ENCODE results near the gene SLCO2A1. TPM values are rescaled to one million over a fixed set of nuclear protein-coding genes. Genes with fewer than 3 reads are reported as not detected.

Gene SLCO2A1
- total and polyA plus RNA-seq, 2 donors (not counting 1 experiment from before 2014, with no cell fraction given) = under 0.01 to 0.12 TPM

DNA sequence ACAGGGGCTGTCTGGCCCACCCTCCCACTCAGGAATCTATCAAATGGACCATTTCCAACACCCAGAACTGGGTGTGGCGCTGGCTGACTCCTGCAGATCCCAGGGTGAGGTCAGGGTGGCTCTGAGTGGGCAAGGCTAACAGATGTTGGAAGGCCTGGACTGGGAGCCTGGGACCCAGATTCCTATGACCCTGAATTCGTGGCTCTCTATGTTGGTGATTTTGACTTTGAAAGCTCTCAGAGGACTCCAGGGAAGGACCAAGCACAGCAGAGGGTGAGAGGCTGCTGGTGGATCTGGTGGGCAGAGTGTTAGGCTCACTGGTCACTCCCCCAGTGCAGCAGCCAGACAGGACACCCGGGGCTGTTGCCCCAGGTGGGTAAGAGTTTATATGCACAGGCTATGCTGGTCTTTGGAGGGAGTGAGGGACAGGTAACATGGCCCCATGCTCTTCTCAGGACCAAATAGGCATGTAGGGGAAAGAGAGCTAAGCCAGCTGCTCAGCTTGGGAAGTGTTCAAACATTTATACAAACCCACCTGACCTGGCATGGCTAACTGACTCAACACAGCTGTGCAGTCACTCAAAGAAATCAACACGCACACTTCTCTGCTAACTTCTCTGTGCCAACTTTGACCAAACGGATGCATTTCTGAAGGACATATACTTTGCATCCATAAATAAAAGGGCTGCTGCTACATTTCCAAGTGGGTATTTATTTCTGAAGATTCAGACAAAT lies 71.5 kb downstream of the SLCO2A1 start:
- Histone ChIP-seq H3K27ac (ENCODE audit: insufficient read depth, low read length) (no peak overlapping the region), H3K79me2 (ENCODE audit: control insufficient read depth, insufficient read depth, low read length) (no peaks in the 10 kb centered on the region), H2AFZ (ENCODE audit: low read length) (no peak overlapping the region), H3K4me2 (ENCODE audit: extremely low read depth, insufficient read depth, low read length) (no peak overlapping the region), H3K9ac (ENCODE audit: insufficient read depth, low read length) (no peak overlapping the region), H3K4me3 (replicated peaks in 1 of 4; ENCODE audit: control extremely low read depth in 1 of 4, insufficient read depth in 1 of 4, low read depth in 3 of 4, low read length in 4 of 4) (no peak overlapping the region), H3K4me1 (ENCODE audit: control insufficient read depth, extremely low read depth, insufficient read depth, low read length) (peaks cover 2% of the 10 kb centered on the region), H3K9me3 (ENCODE audit: control insufficient read depth, insufficient read depth, low read depth, low read length) (no peaks in the 10 kb centered on the region), H4K20me1 (ENCODE audit: control insufficient read depth, extremely low read depth, insufficient read depth, low read length) (no peaks in the 10 kb centered on the region), H3K27me3 (ENCODE audit: control insufficient read depth, insufficient read depth, low read length) (no peaks in the 10 kb centered on the region), H3K36me3 (ENCODE audit: control insufficient read depth, insufficient read depth, low read length) (no peaks in the 10 kb centered on the region)
- no peak for TF ChIP-seq CTCF (conservative IDR thresholded peaks at IDR 0.05 in 1 of 2, IDR thresholded peaks at IDR 0.05 in 1 of 2; ENCODE audit: low read depth in 1 of 2, low read length in 2 of 2)
- no peak for DNase-seq (ENCODE audit: low read depth in 2 of 2)

DNA sequence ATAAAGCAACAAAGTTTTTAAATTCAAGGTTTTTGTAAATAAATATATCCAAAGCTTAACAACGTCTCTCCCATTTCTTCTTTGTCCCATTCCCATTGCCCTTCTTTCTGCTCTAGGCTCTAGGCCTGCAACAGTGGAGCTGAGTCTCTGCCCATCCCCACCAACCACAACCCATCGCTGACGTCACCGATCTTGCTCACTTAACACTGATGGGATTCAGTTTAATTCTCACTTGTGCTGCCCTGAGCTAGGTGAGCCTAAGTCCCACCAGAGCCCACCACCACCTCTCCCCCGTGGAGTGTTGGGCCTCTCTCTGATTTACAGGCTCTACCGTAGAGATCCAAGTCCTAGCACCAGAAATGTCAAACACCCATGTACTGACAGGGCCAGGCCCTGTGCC lies 72.7 kb downstream of the SLCO2A1 start:
- Histone ChIP-seq H3K27me3 (ENCODE audit: control insufficient read depth, insufficient read depth, low read length) (no peaks in the 10 kb centered on the region), H3K27ac (ENCODE audit: insufficient read depth, low read length) (no peak overlapping the region), H3K4me2 (ENCODE audit: extremely low read depth, insufficient read depth, low read length) (no peak overlapping the region), H2AFZ (ENCODE audit: low read length) (no peak overlapping the region), H3K4me3 (replicated peaks in 1 of 4; ENCODE audit: control extremely low read depth in 1 of 4, insufficient read depth in 1 of 4, low read depth in 3 of 4, low read length in 4 of 4) (no peak overlapping the region), H3K79me2 (ENCODE audit: control insufficient read depth, insufficient read depth, low read length) (no peaks in the 10 kb centered on the region), H3K36me3 (ENCODE audit: control insufficient read depth, insufficient read depth, low read length) (no peaks in the 10 kb centered on the region), H3K9ac (ENCODE audit: insufficient read depth, low read length) (no peak overlapping the region), H4K20me1 (ENCODE audit: control insufficient read depth, extremely low read depth, insufficient read depth, low read length) (no peaks in the 10 kb centered on the region), H3K9me3 (ENCODE audit: control insufficient read depth, insufficient read depth, low read depth, low read length) (no peaks in the 10 kb centered on the region), H3K4me1 (ENCODE audit: control insufficient read depth, extremely low read depth, insufficient read depth, low read length) (no peaks in the 10 kb centered on the region)
- TF ChIP-seq EZH2 (IDR thresholded peaks at IDR 0.05; ENCODE audit: low read length, missing control alignments) (no peak), CTCF (conservative IDR thresholded peaks at IDR 0.05 in 1 of 2, IDR thresholded peaks at IDR 0.05 in 1 of 2; ENCODE audit: low read depth in 1 of 2, low read length in 2 of 2) (no peak)
- no peak for DNase-seq (ENCODE audit: low read depth in 2 of 2)

- H3K4me2 ChIP-seq (ENCODE audit: extremely low read depth, insufficient read depth, low read length) = no peak overlapping the region
- no peak for DNase-seq (ENCODE audit: low read depth in 2 of 2)
- H3K27me3 ChIP-seq (ENCODE audit: control insufficient read depth, insufficient read depth, low read length) = no peaks in the 10 kb centered on the region
- H3K36me3 ChIP-seq (ENCODE audit: control insufficient read depth, insufficient read depth, low read length) = no peaks in the 10 kb centered on the region
- H3K9ac ChIP-seq (ENCODE audit: insufficient read depth, low read length) = no peak overlapping the region
- H3K4me1 ChIP-seq (ENCODE audit: control insufficient read depth, extremely low read depth, insufficient read depth, low read length) = no peaks in the 10 kb centered on the region
- H3K27ac ChIP-seq (ENCODE audit: insufficient read depth, low read length) = no peak overlapping the region
- H3K79me2 ChIP-seq (ENCODE audit: control insufficient read depth, insufficient read depth, low read length) = no peaks in the 10 kb centered on the region
- no peaks in the 10 kb centered on the region for H3K9me3 ChIP-seq (ENCODE audit: control insufficient read depth, insufficient read depth, low read depth, low read length)
- H3K4me3 ChIP-seq (replicated peaks in 1 of 4; ENCODE audit: control extremely low read depth in 1 of 4, insufficient read depth in 1 of 4, low read depth in 3 of 4, low read length in 4 of 4) = no peak overlapping the region
- H2AFZ ChIP-seq (ENCODE audit: low read length) = no peak overlapping the region
- TF ChIP-seq CTCF (conservative IDR thresholded peaks at IDR 0.05 in 1 of 2, IDR thresholded peaks at IDR 0.05 in 1 of 2; ENCODE audit: low read depth in 1 of 2, low read length in 2 of 2) = no peak
- TF ChIP-seq EZH2 (IDR thresholded peaks at IDR 0.05; ENCODE audit: low read length, missing control alignments) = no peak
- no peaks in the 10 kb centered on the region for H4K20me1 ChIP-seq (ENCODE audit: control insufficient read depth, extremely low read depth, insufficient read depth, low read length)
These were observed 73.4 kb downstream of the SLCO2A1 start for GRCh38 chr3:133956353-133956752.

Measured in fibroblast of lung (primary cell).